ENCODE measurements around the gene PFN4.
"Not testable (repeated sequence)": the region's sequence is repeated elsewhere in the genome, so short reads cannot be mapped to it uniquely, and the experiment has no call there.

The PFN4 gene

GRCh38 chr2:24101992-24102391, 21.1 kb downstream of the PFN4 start:
- no peak for TF ChIP-seq CTCF (IDR thresholded peaks at IDR 0.05; ENCODE audit: extremely low read depth, missing control alignments)
- no peak for DNase-seq (ENCODE audit: low spot score)

- not testable (repeated sequence) for DNase-seq (ENCODE audit: low spot score)
Measured at GRCh38 chr2:24100732-24101131, 22.4 kb downstream of the PFN4 start.

GRCh38 chr2:24095171-24095677, 27.9 kb downstream of the PFN4 start:
- not testable (repeated sequence) for DNase-seq (ENCODE audit: low spot score)

- DNase-seq (ENCODE audit: low spot score) = not testable (repeated sequence)
Measured at GRCh38 chr2:24093270-24093669, 29.9 kb downstream of the PFN4 start.

GRCh38 chr2:24088821-24089359, 34.2 kb downstream of the PFN4 start:
- no peak for DNase-seq (ENCODE audit: low spot score)
- TF ChIP-seq CTCF (IDR thresholded peaks at IDR 0.05; ENCODE audit: extremely low read depth, missing control alignments) = no peak

GRCh38 chr2:24087032-24087431, 36.1 kb downstream of the PFN4 start:
- no peak for TF ChIP-seq CTCF (IDR thresholded peaks at IDR 0.05; ENCODE audit: extremely low read depth, missing control alignments)
- DNase-seq (ENCODE audit: low spot score) = no peak

GRCh38 chr2:24086241-24086640, 36.9 kb downstream of the PFN4 start:
- TF ChIP-seq CTCF (IDR thresholded peaks at IDR 0.05; ENCODE audit: extremely low read depth, missing control alignments) = no peak
- no peak for DNase-seq (ENCODE audit: low spot score)

- DNase-seq (ENCODE audit: low spot score) = no peak
- TF ChIP-seq CTCF (IDR thresholded peaks at IDR 0.05; ENCODE audit: extremely low read depth, missing control alignments) = no peak
Measured at GRCh38 chr2:24085200-24085489, 38.0 kb downstream of the PFN4 start.

GRCh38 chr2:24084386-24085199, 38.5 kb downstream of the PFN4 start, which contains the start of gene TP53I3:
Gene TP53I3, minus strand, starts transcription at chr2:24084834. Its CDS starts 508 bp downstream, at chr2:24084326.
- peak; percentile 98 for TF ChIP-seq CTCF (IDR thresholded peaks at IDR 0.05; ENCODE audit: extremely low read depth, missing control alignments)

More at GRCh38 chr2:24084386-24085199, 38.5 kb downstream of the PFN4 start, which contains the start of gene TP53I3:
- DNase-seq (ENCODE audit: low spot score) = peak; percentile 88
